Activated naive CD8-positive, alpha-beta T cell treated with anti-CD3 and anti-CD28 coated beads, Interleukin-2, amount 50 U/mL, for 16 hours (primary cell): ENCODE measurements around the gene TRPV5.
"Not testable (repeated sequence)": the region's sequence is repeated elsewhere in the genome, so short reads cannot be mapped to it uniquely, and the experiment has no call there.

Source experiments
- DNase-seq: peaks from one replicate; pipeline ENCODE4 v3.0.0-alpha.2; 2020; ENCODE audit warnings: low read depth, low spot score

TRPV5 gene

GRCh38 chr7:142933624-142934023, at the start of gene TRPV5:
TRPV5 (minus strand) TSS chr7:142933746; CDS start chr7:142933459, 287 bp downstream.
- DNase-seq = no peak

- DNase-seq = not testable (repeated sequence)
Observed at GRCh38 chr7:142978402-142978801, 44.9 kb upstream of the TRPV5 start.

GRCh38 chr7:142974626-142975025, 41.1 kb upstream of the TRPV5 start:
- no peak for DNase-seq

GRCh38 chr7:142969183-142969582, 35.6 kb upstream of the TRPV5 start:
- no peak for DNase-seq

GRCh38 chr7:142968229-142968628, 34.7 kb upstream of the TRPV5 start:
- no peak for DNase-seq

- no peak for DNase-seq
Observed at GRCh38 chr7:142964502-142965246, 31.1 kb upstream of the TRPV5 start.

- DNase-seq = no peak
Observed at GRCh38 chr7:142963993-142964392, 30.4 kb upstream of the TRPV5 start.

GRCh38 chr7:142962991-142963390, 29.4 kb upstream of the TRPV5 start:
- DNase-seq = no peak

GRCh38 chr7:142961973-142962926, 28.7 kb upstream of the TRPV5 start, which contains the start of gene KEL:
KEL (minus strand) TSS chr7:142962363; CDS start chr7:142962206, 157 bp downstream.
- DNase-seq = no peak

GRCh38 chr7:142961595-142961972, 28.0 kb upstream of the TRPV5 start:
- DNase-seq = no peak

- no peak for DNase-seq
Observed at GRCh38 chr7:142960955-142961512, 27.5 kb upstream of the TRPV5 start.

GRCh38 chr7:142959202-142959601, 25.7 kb upstream of the TRPV5 start:
- DNase-seq = no peak

GRCh38 chr7:142957723-142958122, 24.2 kb upstream of the TRPV5 start:
- DNase-seq = no peak

GRCh38 chr7:142956951-142957623, 23.5 kb upstream of the TRPV5 start:
- no peak for DNase-seq

- DNase-seq = no peak
Observed at GRCh38 chr7:142954680-142955268, 21.2 kb upstream of the TRPV5 start.

- no peak for DNase-seq
Observed at GRCh38 chr7:142950235-142950634, 16.7 kb upstream of the TRPV5 start.

GRCh38 chr7:142948603-142949002, 15.1 kb upstream of the TRPV5 start:
- no peak for DNase-seq

- DNase-seq = no peak
Observed at GRCh38 chr7:142945001-142945400, 11.5 kb upstream of the TRPV5 start.

GRCh38 chr7:142943706-142944268, 10.2 kb upstream of the TRPV5 start:
- no peak for DNase-seq

GRCh38 chr7:142942746-142943145, 9.2 kb upstream of the TRPV5 start:
- DNase-seq = no peak

GRCh38 chr7:142941541-142941940, 8.0 kb upstream of the TRPV5 start:
- DNase-seq = no peak
